Activated naive CD4-positive, alpha-beta T cell treated with Interleukin-2 at 50 U/mL for 16 hours (primary cell): ENCODE data around the gene ZNF646.

Experiments used
- DNase-seq: peaks from one replicate; pipeline ENCODE4 v3.0.0-alpha.2; 2020

The ZNF646 gene

GRCh38 chr16:31073970-31074813 is at the start of gene ZNF646, which contains the start of gene ZNF668:
Gene ZNF646, plus strand, starts transcription at chr16:31074422. Its CDS starts 1,903 bp downstream, at chr16:31076325.
Gene ZNF668, minus strand, starts transcription at chr16:31074240. Its CDS starts 9,781 bp downstream, at chr16:31064459.
- peak; percentile 98 for DNase-seq

- no peak for DNase-seq
These were observed 48.9 kb upstream of the ZNF646 start for GRCh38 chr16:31025339-31025738.

GRCh38 chr16:31029272-31029671 is 45.0 kb upstream of the ZNF646 start:
- DNase-seq = no peak

GRCh38 chr16:31031276-31031675 is 42.9 kb upstream of the ZNF646 start:
- no peak for DNase-seq

GRCh38 chr16:31032736-31033708 is 41.2 kb upstream of the ZNF646 start, which contains the start of gene STX4:
Gene STX4, plus strand, starts transcription at chr16:31033558. Its CDS starts 248 bp downstream, at chr16:31033806.
- DNase-seq = peak; percentile 98

- DNase-seq = peak; percentile 89
These were observed 40.3 kb upstream of the ZNF646 start for GRCh38 chr16:31033709-31034492.

GRCh38 chr16:31036691-31037090 is 37.5 kb upstream of the ZNF646 start:
- DNase-seq = no peak

- DNase-seq = no peak
These were observed 35.2 kb upstream of the ZNF646 start for GRCh38 chr16:31038993-31039392.

GRCh38 chr16:31042866-31043265 is 31.4 kb upstream of the ZNF646 start:
- no peak for DNase-seq

GRCh38 chr16:31043352-31043751 is 30.9 kb upstream of the ZNF646 start:
- no peak for DNase-seq

GRCh38 chr16:31043898-31044481 is 30.2 kb upstream of the ZNF646 start:
- no peak for DNase-seq

GRCh38 chr16:31050280-31051030 is 23.8 kb upstream of the ZNF646 start:
- DNase-seq = no peak

- no peak for DNase-seq
These were observed 22.1 kb upstream of the ZNF646 start for GRCh38 chr16:31052114-31052513.

- no peak for DNase-seq
These were observed 18.6 kb upstream of the ZNF646 start for GRCh38 chr16:31055613-31056012.

- DNase-seq = no peak
These were observed 13.0 kb upstream of the ZNF646 start for GRCh38 chr16:31061126-31061812.

- no peak for DNase-seq
These were observed 12.3 kb upstream of the ZNF646 start for GRCh38 chr16:31061813-31062440.

- no peak for DNase-seq
These were observed 10.8 kb upstream of the ZNF646 start for GRCh38 chr16:31063495-31063842.

GRCh38 chr16:31063843-31064611 is 10.2 kb upstream of the ZNF646 start:
- no peak for DNase-seq

GRCh38 chr16:31064882-31065461 is 9.2 kb upstream of the ZNF646 start:
- no peak for DNase-seq
